ENCODE results near the gene TBC1D10A. TPM values are rescaled to one million over a fixed set of nuclear protein-coding genes. Genes with fewer than 3 reads are reported as not detected.
A peak's percentile ranks its signal among the peaks of the same experiment; 100 is the strongest.

TBC1D10A gene
- total RNA-seq, 1 donor from 2014 or later = 10.6 TPM

DNA sequence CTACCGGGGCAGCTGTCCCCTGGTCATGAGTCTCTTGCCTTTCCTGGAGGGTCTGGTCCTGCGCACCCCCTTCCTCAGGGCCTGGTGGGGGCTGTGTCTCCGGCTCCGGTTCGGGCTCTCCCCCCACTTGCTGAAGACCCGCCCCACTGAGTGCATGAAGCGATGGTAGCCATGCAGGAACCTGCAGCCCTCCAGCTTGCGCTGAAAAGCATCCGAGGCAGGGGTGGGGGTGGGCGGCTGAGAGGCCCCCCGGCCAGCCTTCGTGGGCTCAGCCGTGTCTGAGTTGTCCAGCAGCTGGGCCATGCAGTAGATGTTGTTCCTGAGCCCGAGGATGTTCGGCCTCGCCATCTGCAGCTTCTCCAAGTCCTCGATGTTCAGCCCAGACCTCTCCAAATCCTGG lies 62.9 kb downstream of the TBC1D10A start:
- Mint-ChIP-seq H3K27me3 (peaks cover 23% of the 10 kb centered on the region), H3K36me3 (ENCODE audit: insufficient read depth) (no peaks in the 10 kb centered on the region), H3K4me3 (ENCODE audit: low read depth) (no peak overlapping the region), H3K4me1 (ENCODE audit: low read depth) (no peaks in the 10 kb centered on the region), H3K27ac (no peak overlapping the region), H3K9me3 (ENCODE audit: low read depth) (no peaks in the 10 kb centered on the region)
- TF ChIP-seq, protein P1, sequence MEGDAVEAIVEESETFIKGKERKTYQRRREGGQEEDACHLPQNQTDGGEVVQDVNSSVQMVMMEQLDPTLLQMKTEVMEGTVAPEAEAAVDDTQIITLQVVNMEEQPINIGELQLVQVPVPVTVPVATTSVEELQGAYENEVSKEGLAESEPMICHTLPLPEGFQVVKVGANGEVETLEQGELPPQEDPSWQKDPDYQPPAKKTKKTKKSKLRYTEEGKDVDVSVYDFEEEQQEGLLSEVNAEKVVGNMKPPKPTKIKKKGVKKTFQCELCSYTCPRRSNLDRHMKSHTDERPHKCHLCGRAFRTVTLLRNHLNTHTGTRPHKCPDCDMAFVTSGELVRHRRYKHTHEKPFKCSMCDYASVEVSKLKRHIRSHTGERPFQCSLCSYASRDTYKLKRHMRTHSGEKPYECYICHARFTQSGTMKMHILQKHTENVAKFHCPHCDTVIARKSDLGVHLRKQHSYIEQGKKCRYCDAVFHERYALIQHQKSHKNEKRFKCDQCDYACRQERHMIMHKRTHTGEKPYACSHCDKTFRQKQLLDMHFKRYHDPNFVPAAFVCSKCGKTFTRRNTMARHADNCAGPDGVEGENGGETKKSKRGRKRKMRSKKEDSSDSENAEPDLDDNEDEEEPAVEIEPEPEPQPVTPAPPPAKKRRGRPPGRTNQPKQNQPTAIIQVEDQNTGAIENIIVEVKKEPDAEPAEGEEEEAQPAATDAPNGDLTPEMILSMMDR (IDR thresholded peaks at IDR 0.05; ENCODE audit: unreplicated experiment) = no peak
- no peak for DNase-seq (ENCODE audit: low spot score, unreplicated experiment)

DNA sequence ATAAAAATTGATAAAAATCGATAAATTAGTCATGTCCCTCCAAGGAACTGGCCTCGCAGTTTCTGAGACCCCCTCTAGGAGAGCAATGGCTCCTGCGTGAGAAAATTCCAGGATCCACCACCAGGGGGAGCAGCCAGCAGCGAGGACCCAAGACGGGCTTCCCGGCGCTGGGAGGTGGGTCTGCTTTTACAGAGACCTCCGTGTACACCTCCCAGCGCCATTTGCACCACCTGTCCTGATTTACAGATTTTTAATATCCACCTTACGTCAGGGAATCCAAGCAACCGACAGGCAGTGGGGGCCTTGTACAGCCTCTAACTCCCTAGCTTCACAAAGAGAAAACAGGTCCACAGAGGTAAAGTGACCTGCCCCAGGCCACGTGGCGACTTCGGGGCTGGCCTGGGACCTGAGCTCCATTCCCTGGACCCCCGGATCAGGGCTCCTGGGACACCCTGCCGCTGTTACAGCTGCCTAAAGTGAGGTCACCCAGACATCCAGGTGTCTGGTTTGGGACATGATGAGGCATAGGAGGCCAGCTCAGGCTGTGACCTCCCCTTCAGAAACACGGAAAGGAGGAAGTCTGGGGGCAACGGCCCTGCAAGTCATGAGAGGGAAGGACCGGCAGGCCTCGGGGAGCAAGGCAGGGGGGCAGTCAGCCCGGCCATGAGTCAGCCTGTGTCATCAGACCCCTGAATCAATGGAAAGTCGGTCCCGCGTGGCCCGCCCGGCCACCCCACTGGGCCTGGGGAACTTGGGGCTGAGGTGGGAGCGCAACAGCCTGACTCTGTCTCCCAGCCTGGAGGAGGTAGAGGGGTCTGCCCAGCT lies 63.6 kb downstream of the TBC1D10A start:
- Mint-ChIP-seq H3K27me3 (peaks cover 25% of the 10 kb centered on the region), H3K9me3 (ENCODE audit: low read depth) (no peaks in the 10 kb centered on the region), H3K27ac (no peak overlapping the region), H3K4me3 (ENCODE audit: low read depth) (no peak overlapping the region), H3K4me1 (ENCODE audit: low read depth) (no peaks in the 10 kb centered on the region), H3K36me3 (ENCODE audit: insufficient read depth) (no peaks in the 10 kb centered on the region)
- TF ChIP-seq, protein P1 (IDR thresholded peaks at IDR 0.05; ENCODE audit: unreplicated experiment) = peak; percentile 100
- DNase-seq (ENCODE audit: low spot score, unreplicated experiment) = peak; percentile 84

DNA sequence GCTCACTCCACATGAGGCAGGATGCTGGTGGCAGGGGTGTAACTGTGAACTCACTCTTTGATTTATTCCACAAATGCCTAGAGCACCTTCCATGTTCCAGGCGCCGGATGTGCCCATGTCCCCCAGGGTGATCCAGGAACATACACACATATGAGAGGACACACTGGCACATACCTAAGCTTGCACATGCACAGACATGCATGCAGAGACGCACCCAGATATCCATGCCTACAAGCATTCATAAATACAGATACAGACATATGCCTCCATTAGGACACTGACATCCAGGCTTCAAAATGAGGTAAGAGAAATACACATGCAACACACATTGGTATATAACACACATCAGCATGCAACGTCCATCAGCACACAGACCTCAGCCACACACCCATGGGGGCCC lies 64.6 kb downstream of the TBC1D10A start:
- Mint-ChIP-seq H3K36me3 (ENCODE audit: insufficient read depth) (no peaks in the 10 kb centered on the region), H3K27ac (no peak overlapping the region)

DNA sequence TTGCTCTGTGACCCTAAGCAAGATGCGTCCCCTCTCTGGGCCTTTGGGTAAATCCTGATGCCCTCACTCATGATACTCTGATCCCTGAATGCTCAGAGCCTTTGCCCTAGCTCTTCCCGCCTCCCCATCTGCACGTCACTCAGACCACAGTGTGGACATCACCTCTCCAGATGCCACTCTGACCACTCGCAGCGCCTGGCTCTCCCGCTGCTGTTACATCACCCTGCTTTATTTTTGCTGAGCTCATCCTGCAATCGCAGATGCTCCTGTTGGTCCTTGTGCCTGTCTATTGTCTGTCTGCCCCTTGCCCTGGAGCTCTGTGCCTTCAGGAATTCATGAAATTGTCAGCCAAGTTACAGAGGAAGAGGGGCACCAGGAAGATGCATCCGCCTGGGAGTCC lies 65.6 kb downstream of the TBC1D10A start:
- no peak overlapping the region for H3K27ac Mint-ChIP-seq
- TF ChIP-seq, protein P1 (IDR thresholded peaks at IDR 0.05; ENCODE audit: unreplicated experiment) = no peak
- H3K9me3 Mint-ChIP-seq (ENCODE audit: low read depth) = no peaks in the 10 kb centered on the region
- no peaks in the 10 kb centered on the region for H3K36me3 Mint-ChIP-seq (ENCODE audit: insufficient read depth)
- H3K27me3 Mint-ChIP-seq = peaks cover 32% of the 10 kb centered on the region
- no peak for DNase-seq (ENCODE audit: low spot score, unreplicated experiment)
- no peak overlapping the region for H3K4me3 Mint-ChIP-seq (ENCODE audit: low read depth)
- H3K4me1 Mint-ChIP-seq (ENCODE audit: low read depth) = peaks cover 3% of the 10 kb centered on the region

More for the DNA sequence above, 64.6 kb downstream of the TBC1D10A start:
- H3K27me3 Mint-ChIP-seq = peaks cover 28% of the 10 kb centered on the region
- peaks cover 2% of the 10 kb centered on the region for H3K4me1 Mint-ChIP-seq (ENCODE audit: low read depth)
- H3K9me3 Mint-ChIP-seq (ENCODE audit: low read depth) = no peaks in the 10 kb centered on the region
- TF ChIP-seq, protein P1 (IDR thresholded peaks at IDR 0.05; ENCODE audit: unreplicated experiment) = no peak
- H3K4me3 Mint-ChIP-seq (ENCODE audit: low read depth) = no peak overlapping the region
- no peak for DNase-seq (ENCODE audit: low spot score, unreplicated experiment)

DNA sequence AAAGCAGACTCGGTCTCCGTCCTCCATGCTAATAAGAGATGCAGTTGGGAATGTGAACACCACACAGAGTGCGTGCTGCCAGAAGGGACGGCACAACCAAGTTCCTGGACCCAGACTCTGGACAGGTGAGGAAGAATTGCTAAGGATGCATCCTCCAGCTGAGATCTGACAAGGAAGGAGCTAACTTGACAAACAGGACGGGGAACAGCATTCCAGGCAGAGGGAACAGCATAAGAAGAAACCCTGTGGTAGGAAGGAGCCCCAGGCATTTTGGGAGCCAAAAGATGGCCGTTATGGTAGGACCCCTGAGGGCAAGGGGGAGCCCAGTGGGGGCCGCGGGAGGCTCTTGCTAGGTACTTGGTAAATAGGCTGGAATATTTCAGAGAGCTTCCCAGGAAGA lies 66.1 kb downstream of the TBC1D10A start:
- H3K27me3 Mint-ChIP-seq = peaks cover 33% of the 10 kb centered on the region
- TF ChIP-seq, protein P1 (IDR thresholded peaks at IDR 0.05; ENCODE audit: unreplicated experiment) = no peak
- H3K4me1 Mint-ChIP-seq (ENCODE audit: low read depth) = peaks cover 3% of the 10 kb centered on the region
- H3K4me3 Mint-ChIP-seq (ENCODE audit: low read depth) = no peak overlapping the region
- no peaks in the 10 kb centered on the region for H3K36me3 Mint-ChIP-seq (ENCODE audit: insufficient read depth)
- no peak for DNase-seq (ENCODE audit: low spot score, unreplicated experiment)
- H3K27ac Mint-ChIP-seq = no peak overlapping the region
- H3K9me3 Mint-ChIP-seq (ENCODE audit: low read depth) = no peaks in the 10 kb centered on the region
